ENCODE results near the gene PDXP.

DNA sequence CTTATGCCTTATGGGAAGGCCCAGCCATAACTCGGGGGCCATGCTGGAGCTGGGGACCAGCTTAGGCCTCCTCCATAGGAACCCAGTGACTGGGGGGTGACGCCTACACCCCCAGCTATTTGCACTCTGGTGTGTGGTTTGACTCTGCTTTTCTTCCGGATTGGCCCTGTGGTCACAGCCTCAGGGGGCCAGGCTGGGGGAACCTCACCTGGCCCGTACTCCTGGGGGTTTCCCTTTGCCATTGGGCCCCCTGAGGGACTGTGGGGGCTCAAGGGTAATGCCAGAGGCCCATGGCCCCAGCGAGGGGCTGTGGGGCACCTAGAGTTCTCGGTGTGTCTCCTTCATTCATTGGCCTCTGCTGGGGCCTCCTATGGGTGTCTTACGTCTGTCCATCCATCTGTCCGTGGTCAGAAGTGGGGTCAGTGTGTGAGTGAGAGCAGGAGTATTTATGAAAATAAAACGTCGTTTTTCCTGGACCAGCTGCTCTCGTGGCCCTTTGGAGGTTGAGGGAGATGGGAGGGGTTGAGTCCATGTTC lies 25.4 kb upstream of the PDXP start:
- TF ChIP-seq POLR2AphosphoS5 (IDR thresholded peaks at IDR 0.05; ENCODE audit: low read depth, low read length) (peak; percentile 67; the same call in 1 of the 2 replicates), POLR2A (IDR thresholded peaks at IDR 0.05; ENCODE audit: low read depth, low read length) (no peak; the same call in 1 of the 2 replicates), TAF1 (IDR thresholded peaks at IDR 0.05; ENCODE audit: borderline replicate concordance, low read depth, low read length) (no peak)
